HUES6 (cell line): ENCODE data around the gene FOXS1.

Source experiments
- H3K27ac ChIP-seq: 2 replicates; pipeline ENCODE4 v1.7.0; 2013; ENCODE audit warnings: low read depth, mild to moderate bottlenecking, low read length, inconsistent platforms
- H3K27me3 ChIP-seq: 2 replicates; pipeline ENCODE4 v1.6.1; 2013; ENCODE audit warnings: low read length; ENCODE audit not compliant: control insufficient read depth, insufficient read depth
- H3K36me3 ChIP-seq: 2 replicates; pipeline ENCODE4 v1.6.1; 2013; ENCODE audit warnings: low read length; ENCODE audit not compliant: control insufficient read depth, insufficient read depth
- H3K4me1 ChIP-seq: 2 replicates; pipeline ENCODE4 v1.6.1; 2013; ENCODE audit warnings: low read length; ENCODE audit not compliant: control insufficient read depth, insufficient read depth
- H3K4me3 ChIP-seq: 2 replicates; pipeline ENCODE4 v1.5.1; 2013; ENCODE audit warnings: low read depth, low read length
- H3K9ac ChIP-seq: one replicate; pipeline ENCODE4 v1.6.1; 2013; ENCODE audit warnings: mild to moderate bottlenecking, low read length
- H3K9me3 ChIP-seq: 2 replicates; pipeline ENCODE4 v1.6.1; 2013; ENCODE audit warnings: low read depth, low read length; ENCODE audit not compliant: control insufficient read depth, insufficient read depth

FOXS1 gene

DNA sequence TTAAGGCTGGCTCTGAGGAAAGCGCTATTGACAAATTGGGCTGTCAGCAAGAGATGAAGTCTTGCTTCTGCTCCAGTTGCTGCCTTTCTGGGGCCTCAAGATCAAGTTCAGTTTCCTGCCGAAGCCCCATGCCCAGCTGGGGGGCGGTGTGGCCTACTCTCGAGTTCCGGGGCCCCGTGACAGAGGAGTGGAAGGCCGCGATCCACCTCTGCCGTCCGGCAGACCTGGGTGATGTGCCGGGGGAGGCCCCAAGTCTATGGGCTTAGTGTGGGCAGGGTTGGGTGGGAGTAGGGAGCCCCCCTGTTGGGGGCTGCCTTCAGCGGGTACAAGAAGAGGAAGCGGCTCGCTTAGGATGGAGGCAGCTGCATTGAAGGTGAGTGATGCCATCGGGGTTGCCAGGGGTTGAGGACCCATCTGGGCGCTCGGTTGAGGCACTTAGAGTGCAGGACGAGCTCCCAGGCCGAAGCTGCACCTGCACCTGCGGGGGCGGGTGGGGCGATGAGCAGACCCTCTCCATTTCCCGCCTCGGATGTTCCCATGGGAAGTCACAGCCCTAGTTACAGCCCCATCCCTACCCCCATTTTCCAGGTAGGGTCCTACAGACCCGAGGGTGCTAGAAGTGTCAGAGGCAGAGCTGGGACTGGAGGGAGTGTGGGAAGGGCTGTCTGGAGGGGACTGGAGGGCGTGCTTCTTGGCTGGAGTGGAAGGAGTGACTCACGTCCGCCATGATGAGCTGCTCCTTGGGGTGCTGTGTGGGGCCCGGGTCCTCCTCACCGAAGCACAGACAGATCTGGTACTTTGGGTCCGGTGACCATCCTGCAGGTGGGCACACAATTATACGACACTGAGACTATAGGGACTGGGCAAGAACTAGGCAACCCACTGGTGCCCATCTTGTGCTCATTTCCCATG, 2.9 kb upstream of the FOXS1 start:
- no peaks in the 10 kb centered on the region for H3K9me3 ChIP-seq
- peaks cover 22% of the 10 kb centered on the region; the same call in 1 of the 2 replicates for H3K4me1 ChIP-seq
- no peak overlapping the region for H3K27ac ChIP-seq
- H3K9ac ChIP-seq: no peak overlapping the region
- H3K27me3 ChIP-seq: peaks cover 42% of the 10 kb centered on the region
- no peaks in the 10 kb centered on the region for H3K36me3 ChIP-seq
- H3K4me3 ChIP-seq: no peak overlapping the region

DNA sequence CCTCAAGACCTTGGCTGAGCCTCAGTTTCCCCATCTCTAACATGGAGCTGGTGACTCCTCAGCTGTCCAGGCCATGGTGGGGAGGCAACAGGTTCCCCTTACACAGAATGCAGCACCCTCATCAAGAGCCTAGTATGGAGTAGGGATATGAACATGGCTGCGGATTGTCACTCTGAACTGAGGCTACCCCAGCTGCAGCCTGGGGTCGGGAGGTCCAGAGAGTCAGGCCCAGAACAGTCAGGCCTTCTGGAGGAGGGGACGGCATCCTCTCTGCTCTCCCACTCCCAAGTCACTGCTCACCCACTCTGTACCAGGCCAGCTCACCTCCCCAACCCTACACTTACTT, 1.4 kb upstream of the FOXS1 start:
- H3K9ac ChIP-seq: no peak overlapping the region
- H3K9me3 ChIP-seq: no peaks in the 10 kb centered on the region
- H3K4me1 ChIP-seq: peaks cover 38% of the 10 kb centered on the region
- no peak overlapping the region for H3K27ac ChIP-seq
- no peaks in the 10 kb centered on the region for H3K36me3 ChIP-seq
- no peak overlapping the region for H3K4me3 ChIP-seq
- H3K27me3 ChIP-seq: peaks cover 38% of the 10 kb centered on the region

DNA sequence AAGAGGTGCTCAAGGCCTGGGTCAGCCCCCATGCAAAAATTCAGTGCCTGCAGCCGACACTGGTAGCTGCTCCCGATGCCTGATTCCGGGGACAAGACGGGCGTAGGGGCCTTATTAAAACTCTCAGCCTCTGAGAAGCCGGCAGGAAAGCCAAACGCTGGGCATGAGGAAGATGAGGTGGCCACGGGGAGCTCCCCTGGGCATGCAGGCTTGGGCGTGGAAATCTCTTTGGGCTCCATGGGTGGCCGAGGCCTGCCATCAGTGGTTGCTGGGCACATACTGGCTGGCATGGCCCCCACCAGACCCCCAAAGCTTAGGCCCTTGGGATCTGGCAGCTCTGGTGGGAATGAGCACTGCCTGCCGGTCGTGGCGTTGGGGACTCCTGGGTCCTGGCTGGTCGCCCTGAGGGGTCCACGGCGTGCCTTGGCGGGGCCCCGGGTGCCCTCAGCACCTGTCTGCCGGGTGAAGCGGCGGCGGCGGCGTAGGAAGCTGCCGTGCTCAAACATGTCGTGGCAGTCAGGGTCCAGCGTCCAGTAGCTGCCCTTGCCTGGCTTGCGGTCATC, 586 bp downstream of the FOXS1 start:
- Histone ChIP-seq H3K36me3 (no peaks in the 10 kb centered on the region), H3K9ac (no peak overlapping the region), H3K4me3 (no peak overlapping the region), H3K4me1 (peaks cover 46% of the 10 kb centered on the region), H3K27ac (no peak overlapping the region), H3K9me3 (no peaks in the 10 kb centered on the region), H3K27me3 (peaks cover 19% of the 10 kb centered on the region)

DNA sequence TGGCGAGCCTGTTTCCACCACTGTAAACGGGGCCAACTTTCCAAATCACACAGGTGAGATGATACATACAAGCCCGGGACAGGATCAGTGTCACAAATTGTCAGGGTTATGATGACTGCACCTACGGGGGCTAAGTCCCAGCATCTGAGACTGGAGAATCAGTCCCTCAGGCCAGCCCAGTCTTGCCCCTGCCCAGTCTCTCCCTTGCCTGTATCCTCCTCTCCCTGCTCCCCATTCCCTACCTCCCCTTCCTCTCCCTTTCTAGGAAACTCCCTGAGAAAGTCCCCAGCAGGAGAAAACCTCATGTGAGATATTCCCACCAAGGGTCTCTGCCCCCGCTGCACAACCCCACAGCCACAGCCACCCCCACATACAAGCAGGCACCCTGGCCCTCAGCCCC, 1.5 kb downstream of the FOXS1 start:
- no peak overlapping the region for H3K27ac ChIP-seq
- peaks cover 46% of the 10 kb centered on the region for H3K4me1 ChIP-seq
- no peak overlapping the region for H3K9ac ChIP-seq
- H3K9me3 ChIP-seq: no peaks in the 10 kb centered on the region
- no peaks in the 10 kb centered on the region for H3K36me3 ChIP-seq
- H3K27me3 ChIP-seq: peaks cover 9% of the 10 kb centered on the region
- H3K4me3 ChIP-seq: no peak overlapping the region

DNA sequence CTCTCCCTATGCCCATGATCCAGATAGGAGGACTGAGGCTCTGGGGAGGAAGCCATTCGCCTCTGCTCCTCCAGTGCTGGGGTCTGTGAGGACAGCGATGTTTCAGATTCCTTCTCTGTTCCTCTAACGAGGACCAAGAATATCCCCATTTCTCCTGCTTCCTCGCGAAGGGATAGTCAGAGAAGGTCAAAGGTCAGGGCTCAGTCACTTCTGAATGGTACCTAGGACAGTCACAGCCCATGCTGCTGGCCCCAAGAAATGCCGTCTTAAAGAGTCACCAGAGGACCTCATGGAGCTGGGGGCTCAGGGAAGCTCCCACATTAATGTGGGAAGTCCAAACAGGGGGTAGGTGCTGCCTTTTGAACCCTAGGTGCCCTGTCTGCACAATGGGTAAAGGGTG, 2.1 kb downstream of the FOXS1 start:
- Histone ChIP-seq H3K27me3 (peaks cover 4% of the 10 kb centered on the region), H3K36me3 (no peaks in the 10 kb centered on the region), H3K4me1 (peaks cover 48% of the 10 kb centered on the region), H3K9ac (no peak overlapping the region), H3K4me3 (no peak overlapping the region), H3K27ac (no peak overlapping the region), H3K9me3 (no peaks in the 10 kb centered on the region)

DNA sequence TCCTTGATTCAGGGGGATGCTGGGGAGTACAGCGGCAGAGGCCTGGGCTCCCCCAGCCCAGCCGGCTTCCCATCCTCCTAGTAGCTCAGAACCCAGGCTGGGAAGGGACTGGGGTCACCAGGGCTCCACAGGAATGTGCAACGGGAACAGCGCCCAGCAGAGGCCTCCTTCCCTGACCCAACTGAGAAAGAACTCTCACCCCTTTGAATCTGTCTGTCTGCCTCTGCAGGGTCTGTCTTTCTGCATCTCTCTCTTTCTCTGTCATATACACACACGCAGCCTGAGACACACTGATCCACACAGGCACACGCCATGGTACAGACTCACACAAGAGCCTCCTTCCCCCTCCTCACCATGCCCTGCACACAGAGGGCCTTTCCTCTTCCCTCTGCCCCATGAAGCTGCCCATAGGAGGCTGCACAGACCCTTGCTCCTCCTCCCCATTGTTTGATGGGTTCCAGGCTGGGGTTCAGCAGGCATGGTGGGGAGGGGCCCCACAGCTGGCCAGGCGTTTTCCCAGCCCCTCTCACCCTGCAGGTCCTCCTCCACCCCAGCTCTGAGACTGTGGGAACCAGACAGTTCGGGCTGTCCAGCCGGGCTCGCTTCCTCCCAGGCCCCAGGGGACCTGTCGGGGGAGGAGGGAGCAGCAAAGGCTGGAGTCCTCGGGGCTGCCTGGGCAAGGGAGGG, 2.8 kb downstream of the FOXS1 start:
- peaks cover 55% of the 10 kb centered on the region for H3K4me1 ChIP-seq
- H3K27me3 ChIP-seq: 0 out of 2 replicates have a peak, but pooled peaks cover 3% of the 10 kb centered on the region
- H3K9ac ChIP-seq: peak overlapping the region; percentile 8
- H3K9me3 ChIP-seq: no peaks in the 10 kb centered on the region
- no peaks in the 10 kb centered on the region for H3K36me3 ChIP-seq
- no peak overlapping the region for H3K4me3 ChIP-seq
- H3K27ac ChIP-seq: no peak overlapping the region

DNA sequence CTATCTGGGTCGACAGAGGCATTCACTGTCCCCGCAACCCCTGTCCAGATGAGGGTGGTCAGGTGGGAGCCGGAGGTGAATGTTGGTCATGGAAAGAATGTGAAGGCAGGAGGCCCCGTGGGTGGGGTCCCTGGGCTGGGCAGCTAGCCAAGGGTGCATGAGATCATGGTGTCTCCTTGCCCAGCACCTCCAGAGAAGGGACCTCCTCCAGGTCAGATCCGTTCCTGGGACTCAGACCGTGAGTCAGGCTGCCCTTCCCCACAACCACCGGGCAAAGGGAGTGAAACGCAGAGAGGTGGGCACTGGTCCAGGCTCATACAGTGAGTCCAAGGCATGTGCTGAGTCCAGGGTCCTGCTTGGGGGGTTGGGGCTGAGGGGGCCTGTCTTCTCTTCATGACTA, 3.5 kb downstream of the FOXS1 start:
- H3K36me3 ChIP-seq: no peaks in the 10 kb centered on the region
- H3K4me3 ChIP-seq: no peak overlapping the region
- peak overlapping the region; percentile 8 for H3K9ac ChIP-seq
- no peaks in the 10 kb centered on the region for H3K27me3 ChIP-seq
- no peak overlapping the region for H3K27ac ChIP-seq
- no peaks in the 10 kb centered on the region for H3K9me3 ChIP-seq
- peaks cover 62% of the 10 kb centered on the region for H3K4me1 ChIP-seq

DNA sequence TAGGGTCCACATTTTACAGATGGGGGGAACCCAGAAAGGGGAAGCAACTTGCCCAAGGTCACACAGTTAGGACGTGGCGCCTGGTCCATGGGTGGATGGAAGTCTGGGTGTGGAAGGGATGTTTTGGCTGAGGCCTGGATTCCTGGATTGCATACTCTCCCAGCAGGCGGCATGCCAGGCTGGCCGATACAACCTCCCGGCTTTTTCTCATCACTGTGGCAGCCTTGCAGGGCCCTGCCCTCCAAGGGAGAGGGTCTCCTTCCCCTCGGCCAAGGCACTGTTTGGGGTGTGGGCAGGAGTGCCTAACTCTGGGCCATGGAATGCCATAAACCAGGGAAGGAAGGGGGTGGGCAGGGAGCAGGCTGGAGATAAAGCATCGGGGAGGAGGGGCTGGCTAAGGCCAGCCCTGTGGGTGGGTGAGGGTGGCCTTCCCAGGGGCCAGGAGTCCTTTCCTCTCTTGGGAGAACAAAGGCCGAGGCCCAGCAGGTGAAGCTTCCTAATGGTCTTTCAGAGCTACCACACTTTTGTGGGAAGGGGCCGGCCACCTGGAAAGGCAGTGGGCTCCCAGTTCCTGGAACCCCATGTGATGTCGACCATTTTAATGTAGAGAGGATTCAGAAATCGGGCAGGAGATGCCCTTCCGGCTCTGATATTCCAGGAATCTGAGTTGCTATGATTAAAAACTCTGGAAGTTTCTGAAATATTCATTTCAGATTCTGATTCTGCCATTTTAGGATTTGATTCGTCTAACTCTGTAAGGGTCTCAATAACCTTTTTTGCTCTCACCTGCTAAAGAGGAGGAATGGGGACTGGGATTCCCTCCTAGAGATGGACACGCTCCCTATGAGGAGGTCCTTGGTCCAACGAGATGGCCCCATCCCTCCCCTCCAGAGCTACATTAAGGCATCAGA, 4.2 kb downstream of the FOXS1 start:
- no peaks in the 10 kb centered on the region for H3K27me3 ChIP-seq
- no peaks in the 10 kb centered on the region for H3K36me3 ChIP-seq
- H3K4me3 ChIP-seq: no peak overlapping the region
- peaks cover 67% of the 10 kb centered on the region for H3K4me1 ChIP-seq
- H3K9me3 ChIP-seq: no peaks in the 10 kb centered on the region
- no peak overlapping the region for H3K9ac ChIP-seq
- H3K27ac ChIP-seq: no peak overlapping the region

DNA sequence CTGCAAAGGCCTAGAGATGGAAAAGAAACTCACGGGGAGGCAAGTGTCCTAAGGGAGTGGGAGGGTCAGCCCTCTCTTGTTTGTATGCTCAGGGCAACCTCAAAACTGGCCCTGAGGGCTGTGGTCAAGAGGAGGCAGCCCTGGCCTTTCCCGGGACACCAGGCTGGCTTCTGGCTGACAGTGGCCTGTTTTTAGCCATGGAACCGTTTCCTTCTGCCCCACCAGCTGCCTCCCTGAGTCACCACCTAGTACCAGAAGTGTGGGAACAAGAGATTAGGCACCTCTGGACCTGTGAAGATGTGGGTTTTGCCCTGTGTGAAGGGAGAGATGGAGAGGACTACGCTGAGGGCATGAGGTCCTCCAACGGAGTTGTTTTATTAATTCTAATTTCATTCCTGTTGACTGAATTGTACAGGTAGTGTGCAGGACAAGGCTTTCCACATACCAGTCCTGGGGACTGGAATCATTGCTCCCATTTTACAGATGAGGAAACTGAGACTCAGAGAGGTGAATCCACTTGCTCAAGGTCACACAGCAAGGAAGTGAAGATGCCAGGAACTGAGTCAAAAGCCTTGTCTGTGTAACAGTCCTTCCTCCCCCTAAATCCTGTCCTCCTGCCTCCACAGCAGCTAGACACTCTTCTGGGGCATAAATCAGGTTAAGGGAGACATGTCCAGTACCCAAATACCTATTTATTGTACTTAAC, 5.5 kb downstream of the FOXS1 start:
- Histone ChIP-seq H3K9me3 (no peaks in the 10 kb centered on the region), H3K27ac (no peak overlapping the region), H3K27me3 (no peaks in the 10 kb centered on the region), H3K4me3 (no peak overlapping the region), H3K4me1 (peaks cover 66% of the 10 kb centered on the region), H3K36me3 (no peaks in the 10 kb centered on the region), H3K9ac (no peak overlapping the region)

DNA sequence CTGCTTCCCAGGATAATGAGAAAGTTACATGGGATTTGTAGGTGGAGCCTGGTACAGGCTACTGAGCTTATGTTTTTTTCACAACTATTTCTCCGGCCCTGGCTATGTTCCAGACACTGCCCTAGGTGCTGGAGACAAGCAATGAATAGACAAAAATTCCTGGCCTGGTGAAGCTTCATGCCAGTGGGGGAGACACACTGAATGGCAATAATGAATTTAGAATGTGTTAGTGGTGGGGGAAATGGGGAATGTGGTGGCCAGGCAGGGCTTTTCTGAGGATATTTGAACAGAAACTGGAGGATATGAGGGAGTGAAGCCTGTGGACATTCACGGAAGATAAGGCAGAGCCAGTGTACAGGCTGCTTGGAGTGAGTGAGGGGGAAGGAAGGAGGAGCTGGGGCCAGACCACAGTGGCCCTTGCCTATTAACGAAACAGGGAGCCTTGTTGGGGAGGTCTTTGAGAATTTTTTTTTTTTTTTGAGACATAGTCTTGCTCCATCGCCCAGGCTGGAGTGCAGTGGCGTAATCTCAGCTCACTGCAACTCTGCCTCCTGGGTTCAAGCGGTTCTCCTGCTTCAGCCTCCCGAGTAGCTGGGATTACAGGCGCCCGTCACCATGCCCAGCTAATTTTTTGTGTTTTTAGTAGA, 6.6 kb downstream of the FOXS1 start:
- Histone ChIP-seq H3K4me1 (peaks cover 67% of the 10 kb centered on the region), H3K9me3 (no peaks in the 10 kb centered on the region), H3K27ac (no peak overlapping the region), H3K36me3 (no peaks in the 10 kb centered on the region), H3K4me3 (no peak overlapping the region), H3K27me3 (no peaks in the 10 kb centered on the region), H3K9ac (no peak overlapping the region)
